Smooth muscle cell (in vitro differentiated cells): ENCODE measurements around the gene MBD3L3. TPM values are rescaled to one million over a fixed set of nuclear protein-coding genes. Genes with fewer than 3 reads are reported as not detected.
"Not testable (repeated sequence)": the region's sequence is repeated elsewhere in the genome, so short reads cannot be mapped to it uniquely, and the experiment has no call there.

Source experiments
- DNase-seq: peaks from one replicate; lab custom pipeline; 2025; ENCODE audit not compliant: unreplicated experiment; lab: John Stamatoyannopoulos, UW
- H2AFZ ChIP-seq: fragments of 200-600 bp; sonication (generic); 2 replicates; pipeline ENCODE4 v1.6.0; 2016; ENCODE audit warnings: antibody characterized with exemption, low read depth, mild to moderate bottlenecking
- H3F3A ChIP-seq: fragments of 200-600 bp; sonication (generic); 2 replicates; pipeline ENCODE4 v1.6.0; 2017; ENCODE audit warnings: antibody characterized with exemption, low read depth
- H3K27ac ChIP-seq: fragments of 200-600 bp; sonication (generic); 2 replicates; pipeline ENCODE4 v1.5.1; 2016; ENCODE audit warnings: low read depth, mild to moderate bottlenecking
- H3K27me3 ChIP-seq: fragments of 200-600 bp; sonication (generic); 2 replicates; pipeline ENCODE4 v1.6.1; 2016; ENCODE audit warnings: low read depth, mild to moderate bottlenecking
- H3K36me3 ChIP-seq: fragments of 200-600 bp; sonication (generic); 2 replicates; pipeline ENCODE4 v1.5.1; 2016; ENCODE audit warnings: low read depth
- H3K4me1 ChIP-seq: fragments of 200-600 bp; sonication (generic); 2 replicates; pipeline ENCODE4 v1.5.1; 2016; ENCODE audit warnings: low read depth
- H3K4me2 ChIP-seq: fragments of 200-600 bp; sonication (generic); 2 replicates; pipeline ENCODE4 v1.6.0; 2016; ENCODE audit warnings: mild to moderate bottlenecking
- H3K4me3 ChIP-seq: fragments of 200-600 bp; sonication (generic); 2 replicates; pipeline ENCODE4 v1.5.1; 2016; ENCODE audit warnings: mild to moderate bottlenecking
- H3K79me2 ChIP-seq: fragments of 200-600 bp; sonication (generic); 2 replicates; pipeline ENCODE4 v1.6.0; 2016; ENCODE audit warnings: low read depth, mild to moderate bottlenecking
- H3K9ac ChIP-seq: fragments of 200-600 bp; sonication (generic); 2 replicates; pipeline ENCODE4 v1.6.0; 2016; ENCODE audit warnings: low read depth
- H3K9me3 ChIP-seq: fragments of 200-600 bp; sonication (generic); replicated peaks from 2 replicates; pipeline ENCODE4 v1.5.1; 2016; ENCODE audit warnings: low read depth
- H4K20me1 ChIP-seq: fragments of 200-600 bp; sonication (generic); 2 replicates; pipeline ENCODE4 v1.6.0; 2016; ENCODE audit warnings: low read depth
- CTCF ChIP-seq: fragments of 200-600 bp; sonication (generic); IDR thresholded peaks from 2 replicates; pipeline ENCODE4 v1.5.1; 2017; ENCODE audit warnings: borderline replicate concordance, mild to moderate bottlenecking, antibody characterized with exemption; ENCODE audit not compliant: insufficient read depth, poor library complexity, severe bottlenecking
- WGBS: methylation state at CpG from one replicate; pipeline ENCODE4 v1.1.7; 2016; ENCODE audit warnings: low lambda C conversion rate; 5-methylcytosine and 5-hydroxymethylcytosine counted together
- polyA plus RNA-seq: library from polyadenylated mRNA; unstranded; fragments of >200 nt; fragmentation: Nextera tagmentation; extraction: Ambion mirVana; gene quantifications from 2 replicates; pipeline ENCODE4 v1.2.1, GENCODE V29; 2016
- total RNA-seq: library from RNA; depleted of rRNA; stranded (reverse); fragments of >200 nt; gene quantifications from 2 replicates; pipeline ENCODE4 v1.2.3, GENCODE V29; 2014

MBD3L3 gene
- total and polyA plus RNA-seq, 2 experiments from 2014 or later = not detected

GRCh38 chr19:7069042-7069903, 10.8 kb upstream of the MBD3L3 start, which contains the start of gene ZNF557:
ZNF557 (plus strand) TSS chr19:7069703; CDS start chr19:7075075, 5,372 bp downstream.
- Histone ChIP-seq H4K20me1 (no peaks in the 10 kb centered on the region), H3K27ac (peak within 1 kb of the TSS; percentile 15), H3K9ac (peak within 1 kb of the TSS; percentile 60), H3K9me3 (no peaks in the 10 kb centered on the region), H3K4me1 (peaks cover 5% of the 10 kb centered on the region), H3K27me3 (no peaks in the 10 kb centered on the region), H3K36me3 (peaks cover 7% of the 10 kb centered on the region), H3K4me3 (peak within 1 kb of the TSS; percentile 87), H3K4me2 (peak within 1 kb of the TSS; percentile 96), H2AFZ (peak within 1 kb of the TSS; percentile 93), H3F3A (peaks cover 8% of the 10 kb centered on the region), H3K79me2 (peaks cover 10% of the 10 kb centered on the region)
- no peak for TF ChIP-seq CTCF
- under 1% methylated on average over 50 of the region's 56 CpGs for WGBS
- DNase-seq = peak; percentile 89

- Histone ChIP-seq H3K9ac (no peak overlapping the region), H3K27me3 (no peaks in the 10 kb centered on the region), H4K20me1 (no peaks in the 10 kb centered on the region), H3K4me2 (peak overlapping the region; percentile 96), H3K27ac (no peak overlapping the region), H3K9me3 (no peaks in the 10 kb centered on the region), H3K79me2 (peaks cover 10% of the 10 kb centered on the region), H2AFZ (no peak overlapping the region), H3F3A (peaks cover 8% of the 10 kb centered on the region), H3K36me3 (peaks cover 6% of the 10 kb centered on the region), H3K4me3 (peak overlapping the region; percentile 87), H3K4me1 (peaks cover 5% of the 10 kb centered on the region)
- 91% methylated on average over 6 of the region's 6 CpGs for WGBS
- no peak for DNase-seq
- no peak for TF ChIP-seq CTCF
These were observed 10.1 kb upstream of the MBD3L3 start for GRCh38 chr19:7068599-7068998.

- H3K9me3 ChIP-seq = no peaks in the 10 kb centered on the region
- peaks cover 5% of the 10 kb centered on the region for H3K36me3 ChIP-seq
- 82% methylated on average over 2 of the region's 2 CpGs for WGBS
- no peak overlapping the region for H3K9ac ChIP-seq
- TF ChIP-seq CTCF = no peak
- H3K4me2 ChIP-seq = no peak overlapping the region
- H3F3A ChIP-seq = peaks cover 8% of the 10 kb centered on the region
- H3K27ac ChIP-seq = no peak overlapping the region
- peaks cover 5% of the 10 kb centered on the region for H3K4me1 ChIP-seq
- H2AFZ ChIP-seq = no peak overlapping the region
- H4K20me1 ChIP-seq = no peaks in the 10 kb centered on the region
- DNase-seq = no peak
- no peaks in the 10 kb centered on the region for H3K27me3 ChIP-seq
- H3K79me2 ChIP-seq = peaks cover 10% of the 10 kb centered on the region
- no peak overlapping the region for H3K4me3 ChIP-seq
These were observed 9.2 kb upstream of the MBD3L3 start for GRCh38 chr19:7067716-7068115.

GRCh38 chr19:7067122-7067521, 8.6 kb upstream of the MBD3L3 start:
- 46% methylated on average over 13 of the region's 13 CpGs for WGBS
- H2AFZ ChIP-seq, H3K79me2 ChIP-seq: not testable (repeated sequence)

More at GRCh38 chr19:7067122-7067521, 8.6 kb upstream of the MBD3L3 start:
- H3K4me3 ChIP-seq, H4K20me1 ChIP-seq, H3K36me3 ChIP-seq, DNase-seq, H3K9ac ChIP-seq, H3K4me1 ChIP-seq, H3K27ac ChIP-seq, H3K27me3 ChIP-seq, H3K9me3 ChIP-seq, H3K4me2 ChIP-seq, H3F3A ChIP-seq: not testable (repeated sequence)
